ENCODE data around the gene CHST8. TPM values are rescaled to one million over a fixed set of nuclear protein-coding genes. Genes with fewer than 3 reads are reported as not detected.

Gene CHST8
- total RNA-seq, 4 donors from 2014 or later, result not detected

- Histone ChIP-seq H3K27ac (peak overlapping the region; percentile 93 to 96 (median 95)), H3K4me1 (peaks cover 0 to 22% (median 7%) of the 10 kb centered on the region in 4 donors), H3K4me3 (peak overlapping the region; percentile 71 to 82 (median 78)), H3K36me3 (no peaks in the 10 kb centered on the region), H3K9me3 (no peaks in the 10 kb centered on the region), H3K27me3 (peaks cover 5% of the 10 kb centered on the region)
- no peak for DNase-seq
- TF ChIP-seq POLR2A (IDR thresholded peaks at IDR 0.05) (no peak), CTCF (IDR thresholded peaks at IDR 0.05) (peak in 1 of 5 experiments; percentile 74), EP300 (IDR thresholded peaks at IDR 0.05; ENCODE audit: low read depth) (no peak), POLR2AphosphoS5 (IDR thresholded peaks at IDR 0.05) (no peak)
- WGBS, 2 donors (ENCODE audit: low coverage in 1 of 2), result 11 to 26% methylated on average over 11 to 32 of the region's 32 CpGs
- in situ Hi-C loops (cut with MboI; ENCODE audit: low pct_ligation_motif_present in 1 of 4, low pct_unique_long_range_greater_than_20kb in 1 of 4, low sequenced_read_pairs in 3 of 4), result no loop called here
- intact Hi-C loops (cut with DNase I; ENCODE audit: low total_unique reads), result loop anchor here (5.0 kb wide), 1 partner anchor 72 kb away; no protein-coding TSS in a partner anchor
These were observed 173.1 kb downstream of the CHST8 start for GRCh38 chr19:33794683-33795369.

GRCh38 chr19:33795370-33796163, 173.8 kb downstream of the CHST8 start:
- Histone ChIP-seq H3K9me3 (no peaks in the 10 kb centered on the region), H3K27me3 (peaks cover 5% of the 10 kb centered on the region), H3K36me3 (no peaks in the 10 kb centered on the region), H3K4me3 (peak overlapping the region; percentile 71 to 82 (median 78)), H3K27ac (peak overlapping the region; percentile 93 to 96 (median 95)), H3K4me1 (peaks cover 0 to 22% (median 7%) of the 10 kb centered on the region in 4 donors)
- peak; percentile 82 for DNase-seq
- TF ChIP-seq EP300 (IDR thresholded peaks at IDR 0.05; ENCODE audit: low read depth) (no peak), POLR2A (IDR thresholded peaks at IDR 0.05) (peak; percentile 58), POLR2AphosphoS5 (IDR thresholded peaks at IDR 0.05) (peak in 2 of 3 donors; percentile 59 to 65), CTCF (IDR thresholded peaks at IDR 0.05) (peak in 4 of 5 experiments; percentile 73 to 88 (median 82))
- WGBS, 2 donors (ENCODE audit: low coverage in 1 of 2), result 0% methylated on average over 44 of the region's 92 CpGs; no CpG with 5 or more reads in 1 of the 2 donors
- in situ Hi-C loops (cut with MboI; ENCODE audit: low pct_ligation_motif_present in 1 of 4, low pct_unique_long_range_greater_than_20kb in 1 of 4, low sequenced_read_pairs in 3 of 4) (no loop called here), intact Hi-C loops (cut with DNase I; ENCODE audit: low total_unique reads) (loop anchor here (5.0 kb wide), 1 partner anchor 72 kb away; no protein-coding TSS in a partner anchor)

- Histone ChIP-seq H3K27me3 (peaks cover 3% of the 10 kb centered on the region), H3K4me1 (peaks cover 0 to 22% (median 7%) of the 10 kb centered on the region in 4 donors), H3K36me3 (no peaks in the 10 kb centered on the region), H3K4me3 (peak within 1 kb of the TSS; percentile 71 to 82 (median 78)), H3K27ac (peak within 1 kb of the TSS; percentile 93 to 96 (median 95)), H3K9me3 (no peaks in the 10 kb centered on the region)
- peak; percentile 45 for DNase-seq
- intact Hi-C loops (cut with DNase I; ENCODE audit: low total_unique reads) (loop anchor here (5.0 kb wide), 1 partner anchor 71 kb away; no protein-coding TSS in a partner anchor), in situ Hi-C loops (cut with MboI; ENCODE audit: low pct_ligation_motif_present in 1 of 4, low pct_unique_long_range_greater_than_20kb in 1 of 4, low sequenced_read_pairs in 3 of 4) (no loop called here)
- no peak for TF ChIP-seq POLR2A (IDR thresholded peaks at IDR 0.05)
- TF ChIP-seq EP300 (IDR thresholded peaks at IDR 0.05; ENCODE audit: low read depth), result no peak
- no peak for TF ChIP-seq POLR2AphosphoS5 (IDR thresholded peaks at IDR 0.05)
- TF ChIP-seq CTCF (IDR thresholded peaks at IDR 0.05), result no peak
- 1% methylated on average over 47 of the region's 92 CpGs; no CpG with 5 or more reads in 1 of the 2 donors for WGBS, 2 donors (ENCODE audit: low coverage in 1 of 2)
These were observed 174.6 kb downstream of the CHST8 start, which contains the start of gene KCTD15 for GRCh38 chr19:33796164-33796875. TSS of gene KCTD15 (plus strand) at chr19:33796870. CDS start at chr19:33800455, 3,585 bp downstream.
